GM10266 (cell line): ENCODE measurements around the gene SPRED3.
A peak's percentile ranks its signal among the peaks of the same experiment; 100 is the strongest.
"Not testable (repeated sequence)": the region's sequence is repeated elsewhere in the genome, so short reads cannot be mapped to it uniquely, and the experiment has no call there.

Experiments used
- DNase-seq: peaks from one replicate; pipeline ENCODE4 v3.0.0; 2012; ENCODE audit errors: extremely low spot score
- TF ChIP-seq, protein P1 (sequence below): IDR thresholded peaks from 2 replicates; pipeline ENCODE4 v1.5.1; 2012; ENCODE audit warnings: mild to moderate bottlenecking, low read depth; ENCODE audit not compliant: control insufficient read depth, insufficient read depth; ENCODE audit errors: missing control alignments

SPRED3 gene

DNA sequence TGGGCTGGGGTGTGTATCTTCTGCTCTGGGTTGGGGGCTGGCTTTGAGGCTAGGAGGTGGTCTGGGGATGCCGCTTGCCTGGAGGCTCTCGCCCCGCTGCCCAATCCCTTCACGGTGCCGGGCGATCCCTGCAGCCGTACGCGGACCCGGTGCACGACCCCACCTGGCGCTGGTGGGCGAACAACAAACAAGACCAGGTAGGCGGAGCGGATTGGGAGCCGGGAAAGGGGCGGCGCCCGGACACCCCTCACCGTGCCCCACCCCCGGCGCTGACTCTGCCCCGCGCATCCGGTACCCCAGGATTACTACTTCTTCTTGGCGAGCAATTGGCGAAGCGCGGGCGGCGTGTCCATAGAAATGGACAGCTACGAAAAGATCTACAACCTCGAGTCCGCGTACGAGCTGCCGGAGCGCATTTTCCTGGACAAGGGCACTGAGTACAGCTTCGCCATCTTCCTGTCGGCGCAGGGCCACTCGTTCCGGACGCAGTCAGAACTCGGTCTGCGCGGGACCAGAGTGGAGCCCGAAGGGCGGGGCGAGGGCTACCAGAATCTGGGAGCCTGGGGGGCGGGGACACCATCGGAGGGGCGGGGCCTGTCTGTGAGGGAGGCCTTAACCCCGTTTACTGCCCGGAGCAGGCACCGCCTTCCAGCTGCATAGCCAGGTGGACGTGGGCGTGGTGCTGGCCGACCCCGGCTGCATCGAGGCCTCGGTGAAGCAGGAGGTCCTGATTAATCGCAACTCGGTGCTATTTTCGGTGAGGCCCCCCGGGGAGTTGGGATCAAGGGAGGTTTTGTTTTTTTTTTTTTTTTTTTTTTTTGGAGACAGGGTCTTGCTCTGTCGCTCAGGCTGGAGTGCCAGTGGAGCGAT lies 26.2 kb upstream of the SPRED3 start:
- TF ChIP-seq, protein P1, sequence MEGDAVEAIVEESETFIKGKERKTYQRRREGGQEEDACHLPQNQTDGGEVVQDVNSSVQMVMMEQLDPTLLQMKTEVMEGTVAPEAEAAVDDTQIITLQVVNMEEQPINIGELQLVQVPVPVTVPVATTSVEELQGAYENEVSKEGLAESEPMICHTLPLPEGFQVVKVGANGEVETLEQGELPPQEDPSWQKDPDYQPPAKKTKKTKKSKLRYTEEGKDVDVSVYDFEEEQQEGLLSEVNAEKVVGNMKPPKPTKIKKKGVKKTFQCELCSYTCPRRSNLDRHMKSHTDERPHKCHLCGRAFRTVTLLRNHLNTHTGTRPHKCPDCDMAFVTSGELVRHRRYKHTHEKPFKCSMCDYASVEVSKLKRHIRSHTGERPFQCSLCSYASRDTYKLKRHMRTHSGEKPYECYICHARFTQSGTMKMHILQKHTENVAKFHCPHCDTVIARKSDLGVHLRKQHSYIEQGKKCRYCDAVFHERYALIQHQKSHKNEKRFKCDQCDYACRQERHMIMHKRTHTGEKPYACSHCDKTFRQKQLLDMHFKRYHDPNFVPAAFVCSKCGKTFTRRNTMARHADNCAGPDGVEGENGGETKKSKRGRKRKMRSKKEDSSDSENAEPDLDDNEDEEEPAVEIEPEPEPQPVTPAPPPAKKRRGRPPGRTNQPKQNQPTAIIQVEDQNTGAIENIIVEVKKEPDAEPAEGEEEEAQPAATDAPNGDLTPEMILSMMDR, result no peak
- peak; percentile 80 for DNase-seq

DNA sequence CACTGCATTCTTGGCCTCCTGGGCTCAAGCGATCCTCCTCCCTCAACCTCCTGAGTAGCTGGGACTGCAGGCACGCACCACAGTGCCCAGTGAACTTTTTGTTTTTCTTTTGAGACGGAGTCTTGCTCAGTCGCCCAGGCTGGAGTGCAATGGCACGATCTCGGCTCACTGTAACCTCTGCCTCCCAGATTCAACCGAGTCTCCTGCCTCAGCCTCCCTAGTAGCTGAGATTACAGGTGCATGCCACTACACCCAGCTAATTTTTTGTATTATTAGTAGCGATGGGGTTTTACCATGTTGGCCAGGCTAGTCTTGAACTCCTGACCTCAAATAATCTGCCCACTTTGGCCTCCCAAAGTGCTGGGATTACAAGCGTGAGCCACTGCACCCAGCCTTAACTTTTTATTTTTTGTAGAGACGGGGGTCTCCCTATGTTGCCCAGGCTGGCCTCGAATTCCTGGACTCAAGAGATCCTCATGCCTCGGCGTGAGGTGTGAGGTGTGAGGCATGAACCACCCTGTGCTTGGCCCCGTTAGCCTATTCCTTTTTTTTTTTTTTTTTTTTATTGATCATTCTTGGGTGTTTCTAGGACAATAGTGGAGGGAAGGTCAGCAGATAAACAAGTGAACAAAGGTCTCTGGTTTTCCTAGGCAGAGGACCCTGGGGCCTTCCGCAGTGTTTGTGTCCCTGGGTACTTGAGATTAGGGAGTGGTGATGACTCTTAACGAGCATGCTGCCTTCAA lies 25.4 kb upstream of the SPRED3 start:
- DNase-seq, result not testable (repeated sequence)

DNA sequence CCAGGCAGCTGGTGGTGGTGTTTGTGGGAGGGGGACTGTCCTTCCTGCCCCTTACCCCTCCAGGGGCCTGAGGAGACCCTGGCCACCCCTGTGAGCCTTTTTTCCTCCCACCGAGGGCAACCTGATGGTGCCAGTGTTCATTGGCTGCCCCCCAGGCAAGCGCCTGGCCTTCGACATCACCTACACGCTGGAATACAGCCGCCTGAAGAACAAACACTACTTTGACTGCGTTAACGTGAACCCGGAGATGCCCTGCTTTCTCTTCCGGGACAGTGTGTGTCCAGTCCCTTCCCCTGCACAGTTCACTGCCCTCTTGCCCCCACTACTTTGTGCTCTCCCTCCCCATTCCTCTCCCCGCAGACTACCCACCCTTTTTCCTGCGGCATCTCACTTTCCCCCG lies 21.5 kb upstream of the SPRED3 start:
- DNase-seq, result no peak
- TF ChIP-seq, protein P1, result no peak

DNA sequence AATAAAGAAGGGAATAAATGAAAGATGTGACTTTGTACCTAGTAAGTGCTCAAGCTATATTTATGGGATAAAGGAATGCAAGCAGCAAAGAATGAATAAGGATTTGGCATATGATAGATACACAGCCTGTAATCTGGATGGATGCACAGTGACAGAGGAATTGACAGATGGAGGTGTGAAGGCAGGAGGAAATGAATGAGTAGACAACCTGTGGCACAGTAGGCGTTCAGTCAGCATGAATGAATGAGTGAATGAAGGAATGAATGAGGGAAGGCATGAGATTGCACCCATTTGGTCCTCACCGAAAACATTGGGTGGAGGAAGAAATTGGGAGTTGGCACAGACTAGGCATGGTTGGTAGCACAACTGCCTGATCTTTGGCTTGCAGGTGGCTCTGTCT lies 18.9 kb upstream of the SPRED3 start:
- TF ChIP-seq, protein P1, result no peak

DNA sequence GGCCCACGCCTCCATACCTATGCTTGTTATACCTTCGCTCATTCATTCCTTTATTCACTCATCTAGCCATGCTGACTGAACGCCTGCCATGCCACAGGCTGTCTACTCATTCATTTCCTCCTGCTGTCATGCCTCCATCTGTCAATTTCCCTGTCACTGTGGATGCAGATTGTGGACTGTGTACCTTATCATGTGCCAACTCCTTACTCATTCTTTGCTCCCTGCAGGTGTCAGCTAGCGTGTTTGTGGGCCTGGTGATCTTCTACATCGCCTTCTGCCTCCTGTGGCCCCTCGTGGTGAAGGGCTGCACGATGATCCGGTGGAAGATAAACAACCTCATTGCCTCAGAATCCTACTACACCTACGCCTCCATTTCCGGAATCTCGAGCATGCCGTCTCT lies 18.2 kb upstream of the SPRED3 start:
- DNase-seq, result no peak

More for the DNA sequence above, 18.9 kb upstream of the SPRED3 start:
- DNase-seq, result no peak

DNA sequence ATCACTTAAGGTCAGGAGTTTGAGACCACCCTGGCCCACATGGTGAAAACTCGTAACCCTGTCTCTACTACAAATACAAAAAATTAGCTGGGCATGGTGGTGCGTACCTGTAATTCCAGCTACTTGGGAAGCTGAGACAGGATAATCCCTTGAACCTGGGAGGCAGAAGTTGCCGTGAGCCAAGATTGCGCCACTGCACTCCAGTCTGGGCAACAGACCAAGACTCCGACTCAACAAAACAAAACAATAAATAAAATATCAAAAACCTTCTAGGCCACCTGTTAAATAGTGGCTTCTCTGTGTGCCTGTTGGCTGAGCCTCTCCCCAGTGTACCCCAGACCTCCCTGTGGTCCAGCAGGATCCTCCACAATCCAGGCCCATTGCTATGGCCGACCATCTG lies 17.4 kb upstream of the SPRED3 start:
- TF ChIP-seq, protein P1, result no peak
- DNase-seq, result no peak

More for the DNA sequence above, 18.2 kb upstream of the SPRED3 start:
- TF ChIP-seq, protein P1, result no peak

DNA sequence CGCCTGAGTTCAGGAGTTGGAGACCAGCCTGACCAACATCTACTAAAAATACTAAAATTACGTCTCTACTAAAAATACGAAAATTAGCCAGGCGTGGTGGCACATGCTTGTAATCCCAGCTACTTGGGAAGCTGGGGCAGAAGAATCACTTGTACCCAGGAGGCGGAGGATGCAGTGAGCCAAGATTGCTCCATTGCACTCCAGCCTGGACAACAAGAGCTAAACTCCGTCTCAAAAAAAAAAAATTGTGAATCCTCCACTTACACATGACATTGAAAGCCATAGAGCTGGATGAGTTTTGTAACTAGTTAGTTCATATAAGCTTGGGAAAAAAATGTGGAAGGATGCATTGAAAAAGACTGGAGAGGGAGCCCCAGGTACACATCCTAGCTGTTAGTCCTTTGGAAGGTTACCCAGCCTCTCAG lies 14.6 kb upstream of the SPRED3 start:
- DNase-seq, result no peak
- TF ChIP-seq, protein P1, result no peak
